Stimulated activated naive CD8-positive, alpha-beta T cell treated with anti-CD3 and anti-CD28 coated beads, Interleukin-15, Interleukin-2, amounts not matched to agents 100 ng/mL and 50 ng/mL, for 24 hours (primary cell): ENCODE data around the gene SCGB1A1.
"Not testable (repeated sequence)": the region's sequence is repeated elsewhere in the genome, so short reads cannot be mapped to it uniquely, and the experiment has no call there.

Experiments
- H3K27ac Mint-ChIP-seq: one replicate; pipeline ENCODE4 v1.8.0; 2021; ENCODE audit warnings: mild to moderate bottlenecking, mixed read lengths
- H3K27me3 Mint-ChIP-seq: one replicate; pipeline ENCODE4 v1.8.0; 2021; ENCODE audit warnings: mixed read lengths
- H3K36me3 Mint-ChIP-seq: one replicate; pipeline ENCODE4 v1.8.0; 2021; ENCODE audit warnings: low read depth, mixed read lengths
- H3K4me1 Mint-ChIP-seq: one replicate; pipeline ENCODE4 v1.8.0; 2021; ENCODE audit warnings: low read depth, mixed read lengths
- H3K4me3 Mint-ChIP-seq: one replicate; pipeline ENCODE4 v1.8.0; 2021; ENCODE audit warnings: mild to moderate bottlenecking, mixed read lengths
- H3K9me3 Mint-ChIP-seq: one replicate; pipeline ENCODE4 v1.8.0; 2021; ENCODE audit warnings: mixed read lengths

SCGB1A1 gene

DNA sequence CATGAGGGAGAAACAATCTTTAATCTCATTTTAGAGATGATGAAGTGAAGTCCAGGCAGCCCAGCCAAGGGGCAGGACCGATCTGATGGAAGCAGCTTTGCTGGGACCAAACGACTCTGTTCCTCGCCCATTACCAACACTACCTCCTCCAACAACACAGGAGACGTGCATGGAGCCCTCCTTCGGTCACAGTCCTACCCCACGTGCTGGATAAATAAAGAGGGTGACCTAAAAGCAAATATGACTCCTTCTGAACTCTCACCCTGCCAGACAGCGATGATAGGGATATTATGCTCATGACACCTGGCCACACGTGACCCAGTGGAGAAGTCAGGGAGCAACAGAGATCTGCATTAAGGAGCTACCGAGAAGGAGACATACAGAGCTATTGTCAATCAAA, 26.0 kb downstream of the SCGB1A1 start:
- peaks cover 19% of the 10 kb centered on the region for H3K4me1 Mint-ChIP-seq
- peak overlapping the region; percentile 76 for H3K4me3 Mint-ChIP-seq
- H3K9me3 Mint-ChIP-seq: no peaks in the 10 kb centered on the region
- H3K36me3 Mint-ChIP-seq: no peaks in the 10 kb centered on the region
- peak overlapping the region; percentile 64 for H3K27ac Mint-ChIP-seq
- peaks cover 19% of the 10 kb centered on the region for H3K27me3 Mint-ChIP-seq

DNA sequence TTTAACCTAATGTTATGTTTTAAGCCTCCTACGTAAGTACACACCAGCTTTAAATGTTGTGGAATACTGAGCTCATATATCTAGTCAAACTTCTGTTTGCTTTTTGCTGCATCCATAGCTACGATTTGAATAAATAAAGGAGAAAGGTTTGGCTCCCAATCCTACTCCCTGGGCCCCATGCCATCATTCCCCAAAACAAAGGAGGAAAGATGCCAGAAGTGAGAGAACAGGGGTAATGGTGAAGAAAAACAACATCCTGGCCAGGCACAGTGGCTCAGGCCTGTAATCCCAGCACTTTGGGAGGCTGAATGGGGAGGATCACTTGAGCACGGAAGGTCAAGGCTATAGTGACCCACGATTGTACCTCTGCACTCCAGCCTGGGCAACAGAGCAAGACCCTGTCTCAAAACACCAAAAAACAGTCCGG, 26.5 kb downstream of the SCGB1A1 start:
- Mint-ChIP-seq H3K4me1 (peaks cover 16% of the 10 kb centered on the region), H3K27ac (no peak overlapping the region), H3K9me3 (no peaks in the 10 kb centered on the region), H3K36me3 (no peaks in the 10 kb centered on the region), H3K4me3 (no peak overlapping the region), H3K27me3 (peaks cover 19% of the 10 kb centered on the region)

DNA sequence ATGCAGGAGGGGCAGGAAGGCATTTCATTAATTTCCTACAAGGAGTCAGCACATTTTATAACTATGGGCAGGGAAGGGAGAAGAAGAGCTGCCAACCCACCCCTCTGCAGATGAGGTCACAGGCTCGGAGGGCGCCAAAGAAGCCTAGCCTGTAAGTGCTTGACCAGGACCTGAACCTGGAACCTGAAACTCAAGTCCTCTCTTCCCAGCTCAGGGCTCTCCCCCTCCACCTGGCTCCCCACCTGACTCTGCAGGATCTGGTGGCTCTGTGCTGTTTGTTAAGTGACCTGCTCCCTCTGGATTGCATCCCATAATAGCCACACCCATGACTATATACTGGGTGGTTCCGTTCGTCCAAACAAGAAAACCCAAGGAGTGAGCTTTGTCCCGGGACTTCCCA, 27.3 kb downstream of the SCGB1A1 start:
- Mint-ChIP-seq H3K27ac (no peak overlapping the region), H3K9me3 (no peaks in the 10 kb centered on the region), H3K36me3 (no peaks in the 10 kb centered on the region), H3K27me3 (peaks cover 19% of the 10 kb centered on the region), H3K4me3 (no peak overlapping the region), H3K4me1 (peaks cover 16% of the 10 kb centered on the region)

DNA sequence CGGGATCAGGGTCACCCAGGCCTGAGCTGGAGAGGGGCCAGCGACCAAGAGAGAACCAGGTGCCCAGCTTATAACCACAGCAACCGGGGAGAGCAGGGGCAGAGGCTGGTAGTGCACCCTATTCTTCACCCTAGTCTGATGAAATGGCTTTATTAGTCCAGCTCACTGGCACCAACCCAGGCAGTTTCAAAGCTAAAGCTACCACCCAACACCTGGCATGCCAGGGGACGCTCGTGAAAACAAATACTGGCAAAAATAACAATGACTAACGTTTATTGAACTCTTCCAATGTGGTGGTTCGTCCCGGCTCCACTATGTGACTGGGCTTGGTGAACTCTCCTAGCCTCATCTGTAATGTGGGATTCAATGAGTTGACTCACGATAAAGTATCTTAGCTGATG, 30.6 kb downstream of the SCGB1A1 start:
- no peak overlapping the region for H3K27ac Mint-ChIP-seq
- H3K27me3 Mint-ChIP-seq: peaks cover 19% of the 10 kb centered on the region
- peaks cover 6% of the 10 kb centered on the region for H3K4me1 Mint-ChIP-seq
- H3K4me3 Mint-ChIP-seq: no peak overlapping the region
- H3K9me3 Mint-ChIP-seq: no peaks in the 10 kb centered on the region
- no peaks in the 10 kb centered on the region for H3K36me3 Mint-ChIP-seq

DNA sequence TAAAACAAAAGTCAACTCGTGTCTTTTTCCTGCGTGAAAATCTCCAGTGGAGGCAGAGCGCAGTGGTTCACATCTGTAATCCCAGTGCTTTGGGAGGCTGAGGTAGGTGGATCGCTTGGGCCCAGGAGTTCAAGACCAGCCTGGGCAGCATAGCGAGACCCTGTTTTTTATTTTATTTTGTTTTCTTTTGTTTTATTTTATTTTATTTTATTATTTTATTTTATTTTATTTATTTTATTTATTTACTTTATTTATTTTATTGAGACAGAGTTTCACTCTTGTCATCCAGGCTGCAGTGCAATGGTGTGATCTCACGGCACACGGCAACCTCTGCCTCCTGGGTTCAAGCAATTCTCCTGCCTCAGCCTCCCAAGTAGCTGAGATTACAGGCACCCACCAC, 31.1 kb downstream of the SCGB1A1 start:
- H3K4me3 Mint-ChIP-seq, H3K4me1 Mint-ChIP-seq, H3K27ac Mint-ChIP-seq, H3K9me3 Mint-ChIP-seq, H3K36me3 Mint-ChIP-seq: not testable (repeated sequence)
- H3K27me3 Mint-ChIP-seq: peaks cover 14% of the 10 kb centered on the region

DNA sequence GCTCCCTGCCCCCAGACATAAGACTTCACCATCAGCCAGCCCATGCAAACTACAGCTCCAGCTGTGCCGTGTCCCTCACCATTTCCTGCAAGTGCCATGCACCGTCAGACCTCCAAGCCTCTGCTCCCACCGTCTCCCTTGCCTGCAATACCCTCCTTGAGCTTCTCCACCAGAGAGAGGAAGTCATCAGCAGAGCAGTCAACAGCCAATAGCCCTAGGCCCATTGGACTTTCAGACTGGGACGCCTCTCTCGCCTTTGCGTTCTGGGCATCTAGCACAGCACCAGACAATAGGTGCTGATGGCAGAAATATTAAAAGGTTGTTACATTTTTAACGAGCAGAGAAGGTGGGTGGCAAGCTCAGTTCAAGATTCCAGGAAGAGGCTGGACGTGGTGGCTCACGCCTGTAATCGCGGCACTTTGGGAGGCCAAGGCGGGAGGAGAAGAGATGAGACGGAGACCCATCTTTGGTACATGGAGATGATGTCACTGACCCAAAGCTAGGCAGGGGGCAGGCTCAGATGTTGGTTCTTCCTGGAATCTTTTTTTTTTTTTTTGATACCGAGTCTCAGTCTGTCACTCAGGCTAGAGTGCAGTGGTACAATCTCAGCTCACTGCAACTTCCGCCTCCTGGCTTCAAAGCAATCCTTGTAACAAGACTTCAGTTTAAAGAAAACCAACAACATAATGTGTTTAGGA, 31.9 kb downstream of the SCGB1A1 start:
- H3K27ac Mint-ChIP-seq: no peak overlapping the region
- no peaks in the 10 kb centered on the region for H3K36me3 Mint-ChIP-seq
- no peaks in the 10 kb centered on the region for H3K4me1 Mint-ChIP-seq
- H3K27me3 Mint-ChIP-seq: peaks cover 14% of the 10 kb centered on the region
- no peaks in the 10 kb centered on the region for H3K9me3 Mint-ChIP-seq
- H3K4me3 Mint-ChIP-seq: no peak overlapping the region

DNA sequence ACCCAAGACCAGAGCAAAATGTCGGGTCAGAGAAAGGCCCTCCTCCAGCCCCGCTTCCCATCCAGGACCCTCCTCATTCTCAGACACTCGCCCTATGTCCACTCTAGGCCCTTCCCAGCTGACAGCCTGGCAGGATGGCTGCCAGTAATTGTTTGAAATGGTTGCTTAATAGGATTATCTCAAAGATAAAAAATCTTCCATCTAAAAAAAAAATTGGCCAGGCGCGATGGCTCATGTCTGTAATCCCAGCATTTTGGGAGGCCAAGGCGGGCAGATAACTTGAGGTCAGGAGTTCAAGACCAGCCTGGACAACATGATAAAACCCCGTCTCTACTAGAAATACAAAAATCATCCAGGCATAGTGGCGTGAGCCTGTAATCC, 32.4 kb downstream of the SCGB1A1 start:
- Mint-ChIP-seq H3K4me3 (no peak overlapping the region), H3K27ac (no peak overlapping the region), H3K9me3 (no peaks in the 10 kb centered on the region), H3K4me1 (no peaks in the 10 kb centered on the region), H3K36me3 (no peaks in the 10 kb centered on the region), H3K27me3 (peaks cover 13% of the 10 kb centered on the region)

DNA sequence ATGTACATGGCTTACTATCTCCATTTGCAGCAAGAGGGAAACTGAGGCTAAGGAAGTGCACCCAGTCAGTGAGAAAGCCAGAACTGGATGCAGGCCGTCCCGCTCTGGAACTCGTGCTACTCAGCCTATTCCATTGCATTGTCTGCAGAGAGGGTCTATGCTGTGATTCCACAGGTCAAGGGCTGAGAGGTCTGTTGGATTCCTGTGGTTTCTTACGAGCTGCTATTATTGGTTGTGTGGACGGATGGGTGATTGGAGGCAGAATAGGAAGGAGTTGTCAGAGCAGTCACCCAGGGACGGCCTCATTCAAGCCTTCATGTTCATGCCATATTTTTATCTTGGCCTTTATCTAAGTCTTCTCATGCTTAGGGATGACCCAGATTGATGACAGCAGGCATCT, 33.4 kb downstream of the SCGB1A1 start:
- no peak overlapping the region for H3K27ac Mint-ChIP-seq
- no peak overlapping the region for H3K4me3 Mint-ChIP-seq

DNA sequence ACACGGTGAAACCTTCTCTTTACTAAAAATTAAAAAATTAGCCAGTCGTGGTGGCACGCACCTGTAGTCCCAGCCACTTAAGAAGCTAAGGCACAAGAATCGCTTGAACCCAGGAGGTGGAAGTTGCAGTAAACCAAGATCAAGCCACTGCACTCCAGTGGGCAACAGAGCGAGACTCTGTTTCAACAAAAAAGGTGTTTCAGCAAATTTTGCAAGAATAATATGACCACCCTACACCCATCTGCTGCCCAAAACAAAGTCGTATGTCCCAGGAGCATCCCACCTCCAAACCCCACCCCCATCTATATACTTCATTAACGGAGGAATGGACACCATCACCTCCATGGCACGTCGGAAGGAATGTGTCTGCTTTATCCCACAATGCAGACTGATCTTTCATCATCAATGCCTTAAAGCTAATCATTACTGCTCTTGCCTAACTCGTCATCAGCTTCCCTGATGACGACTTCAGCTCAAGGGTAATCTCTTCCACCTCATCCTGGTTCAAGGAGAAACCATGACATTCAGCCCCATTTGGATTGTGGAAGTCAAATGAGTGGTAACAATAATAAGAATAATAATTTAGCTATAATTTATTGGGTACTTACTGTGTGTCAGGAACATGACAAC, 34.1 kb downstream of the SCGB1A1 start:
- H3K9me3 Mint-ChIP-seq: no peaks in the 10 kb centered on the region
- no peaks in the 10 kb centered on the region for H3K36me3 Mint-ChIP-seq
- H3K27ac Mint-ChIP-seq: no peak overlapping the region
- H3K27me3 Mint-ChIP-seq: peaks cover under 1% of the 10 kb centered on the region
- no peak overlapping the region for H3K4me3 Mint-ChIP-seq
- H3K4me1 Mint-ChIP-seq: no peaks in the 10 kb centered on the region

More for the DNA sequence above, 33.4 kb downstream of the SCGB1A1 start:
- H3K27me3 Mint-ChIP-seq: peaks cover 5% of the 10 kb centered on the region
- no peaks in the 10 kb centered on the region for H3K36me3 Mint-ChIP-seq
- no peaks in the 10 kb centered on the region for H3K4me1 Mint-ChIP-seq
- no peaks in the 10 kb centered on the region for H3K9me3 Mint-ChIP-seq

DNA sequence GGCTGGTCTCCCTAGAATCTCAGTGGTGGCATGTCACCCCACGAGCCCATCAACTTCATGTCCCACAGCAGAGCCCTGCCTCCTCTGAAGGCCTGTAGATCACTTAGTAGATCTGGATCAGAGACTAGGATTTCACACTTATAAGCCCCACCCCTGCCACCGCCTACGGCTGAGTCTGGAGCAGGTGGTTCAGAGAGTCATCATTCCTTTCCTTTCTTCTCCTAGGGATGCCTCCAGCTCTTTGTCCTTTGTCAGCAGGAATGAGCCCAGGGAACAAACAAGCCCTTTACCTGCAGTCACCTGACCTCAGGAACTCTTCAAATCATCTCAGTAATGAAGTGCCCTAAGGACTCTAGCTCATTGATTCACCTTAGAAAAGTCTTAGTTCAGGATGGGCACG, 37.8 kb downstream of the SCGB1A1 start:
- no peaks in the 10 kb centered on the region for H3K27me3 Mint-ChIP-seq
- H3K9me3 Mint-ChIP-seq: no peaks in the 10 kb centered on the region
- no peak overlapping the region for H3K4me3 Mint-ChIP-seq
- H3K27ac Mint-ChIP-seq: no peak overlapping the region
- H3K36me3 Mint-ChIP-seq: no peaks in the 10 kb centered on the region
- no peaks in the 10 kb centered on the region for H3K4me1 Mint-ChIP-seq

DNA sequence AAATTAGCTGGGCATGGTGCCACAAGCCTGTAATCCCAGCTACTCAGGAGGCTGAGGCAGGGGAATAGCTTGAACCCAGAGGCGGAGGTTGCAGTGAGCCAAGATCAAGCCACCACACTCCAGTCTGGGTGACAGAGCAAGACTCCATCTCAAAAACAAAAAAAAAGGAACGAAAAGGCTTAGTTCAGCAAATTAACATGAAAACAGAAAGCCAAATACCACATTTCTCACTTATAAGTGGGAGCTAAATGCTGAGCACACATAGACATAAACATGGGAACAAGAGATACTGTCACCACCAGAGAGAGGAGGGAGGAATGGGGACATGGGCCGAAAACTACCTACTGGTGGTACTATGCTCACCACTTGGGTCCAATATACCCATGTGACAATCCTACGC, 38.6 kb downstream of the SCGB1A1 start:
- no peaks in the 10 kb centered on the region for H3K27me3 Mint-ChIP-seq
- H3K9me3 Mint-ChIP-seq: no peaks in the 10 kb centered on the region
- H3K4me3 Mint-ChIP-seq: no peak overlapping the region
- H3K27ac Mint-ChIP-seq: no peak overlapping the region
- H3K36me3 Mint-ChIP-seq: no peaks in the 10 kb centered on the region
- no peaks in the 10 kb centered on the region for H3K4me1 Mint-ChIP-seq

DNA sequence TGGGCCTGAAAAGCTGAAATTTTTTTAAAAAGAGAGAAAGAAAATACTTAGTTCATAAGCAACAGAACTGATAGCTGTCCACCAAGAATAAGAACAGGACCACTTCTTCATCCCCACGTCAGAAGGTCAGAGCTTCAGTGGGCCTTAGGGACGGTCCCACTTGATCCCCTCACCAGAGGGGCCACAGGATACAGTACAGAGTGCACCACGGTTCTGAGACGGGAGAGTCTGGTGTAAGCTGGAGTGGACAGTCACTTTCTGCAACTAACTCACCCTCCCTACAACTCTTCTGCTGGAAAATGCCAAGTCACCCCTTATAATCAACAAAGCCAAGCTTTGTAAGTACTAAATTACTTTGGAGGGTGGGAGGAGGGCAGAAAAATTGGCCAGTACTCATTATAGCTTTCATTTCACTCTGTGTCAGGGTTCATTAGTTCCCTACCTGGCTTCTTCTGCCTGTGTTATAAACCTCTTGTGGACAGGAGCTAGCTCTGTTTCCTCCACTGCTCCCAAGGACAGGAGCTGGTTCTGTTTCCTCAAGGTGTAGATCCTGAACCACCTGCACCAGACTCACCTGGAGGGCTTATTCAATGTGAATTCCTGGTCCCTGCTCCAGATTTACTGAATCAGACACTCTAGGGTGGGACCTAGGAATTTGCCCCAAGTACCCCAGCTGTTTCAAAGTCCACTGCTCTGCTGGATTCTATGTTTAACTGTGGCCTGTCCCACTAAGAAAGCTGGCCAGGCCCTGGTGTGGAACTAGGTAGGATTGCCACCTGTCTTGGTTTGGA, 39.6 kb downstream of the SCGB1A1 start:
- no peak overlapping the region for H3K4me3 Mint-ChIP-seq
- no peaks in the 10 kb centered on the region for H3K9me3 Mint-ChIP-seq
- no peaks in the 10 kb centered on the region for H3K27me3 Mint-ChIP-seq
- H3K36me3 Mint-ChIP-seq: no peaks in the 10 kb centered on the region
- H3K27ac Mint-ChIP-seq: no peak overlapping the region
- H3K4me1 Mint-ChIP-seq: no peaks in the 10 kb centered on the region

DNA sequence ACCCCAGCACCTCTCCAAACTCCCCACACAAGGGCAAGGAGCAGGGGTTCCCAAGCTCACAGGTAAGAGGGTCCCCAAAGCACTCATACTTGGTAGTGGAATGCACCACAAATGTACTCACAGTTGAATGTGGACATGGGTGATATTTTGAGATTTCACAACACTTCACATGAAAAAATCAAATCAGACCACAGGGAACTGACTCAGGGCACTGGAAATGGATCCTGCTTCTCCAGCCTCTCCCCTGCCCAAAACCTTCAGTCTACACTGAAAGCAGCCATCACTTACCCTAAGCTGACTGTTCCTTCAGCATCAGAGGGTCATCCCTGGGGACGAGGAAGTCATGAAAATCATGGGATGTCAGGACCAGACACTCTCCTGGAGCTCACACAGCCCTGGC, 40.2 kb downstream of the SCGB1A1 start:
- Mint-ChIP-seq H3K36me3 (no peaks in the 10 kb centered on the region), H3K4me1 (no peaks in the 10 kb centered on the region), H3K9me3 (no peaks in the 10 kb centered on the region), H3K27ac (no peak overlapping the region), H3K4me3 (no peak overlapping the region), H3K27me3 (no peaks in the 10 kb centered on the region)

DNA sequence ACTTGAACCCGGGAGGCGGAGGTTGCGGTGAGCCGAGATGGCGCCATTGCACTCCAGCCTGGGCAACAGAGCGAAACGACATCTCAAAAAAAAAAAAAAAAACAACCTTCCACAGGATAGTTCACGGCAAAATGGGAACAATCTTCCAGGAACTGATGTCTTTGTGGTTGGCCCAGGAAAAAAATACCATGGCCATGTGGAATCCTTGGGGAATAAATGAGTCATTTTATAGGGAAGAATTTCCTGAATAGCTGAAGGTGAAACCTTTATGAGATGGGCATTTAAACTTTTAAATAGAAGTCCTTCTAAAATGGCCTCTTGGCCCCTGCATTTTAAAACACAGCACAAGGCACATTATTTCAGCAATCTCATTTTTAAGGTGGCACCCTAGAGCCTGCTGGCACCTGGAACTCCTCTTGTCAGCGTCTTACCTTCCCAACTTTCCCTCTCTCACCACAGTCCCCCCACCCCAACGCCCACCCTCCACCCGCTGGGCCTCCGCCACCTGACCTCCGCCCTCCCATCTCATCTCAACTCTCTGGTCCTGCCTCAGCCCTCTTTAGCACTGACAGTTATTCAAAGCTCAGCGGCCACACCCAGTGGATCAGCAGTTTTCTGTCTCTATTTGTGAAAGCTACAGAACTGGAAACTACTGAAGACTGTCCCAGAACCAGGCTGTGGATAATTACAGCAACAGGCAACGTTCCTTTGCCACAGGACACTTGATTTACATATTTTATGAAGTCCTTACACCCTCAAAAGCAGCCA, 43.1 kb downstream of the SCGB1A1 start:
- H3K4me1 Mint-ChIP-seq: no peaks in the 10 kb centered on the region
- H3K27me3 Mint-ChIP-seq: no peaks in the 10 kb centered on the region
- no peak overlapping the region for H3K27ac Mint-ChIP-seq
- no peak overlapping the region for H3K4me3 Mint-ChIP-seq
- no peaks in the 10 kb centered on the region for H3K9me3 Mint-ChIP-seq
- no peaks in the 10 kb centered on the region for H3K36me3 Mint-ChIP-seq

DNA sequence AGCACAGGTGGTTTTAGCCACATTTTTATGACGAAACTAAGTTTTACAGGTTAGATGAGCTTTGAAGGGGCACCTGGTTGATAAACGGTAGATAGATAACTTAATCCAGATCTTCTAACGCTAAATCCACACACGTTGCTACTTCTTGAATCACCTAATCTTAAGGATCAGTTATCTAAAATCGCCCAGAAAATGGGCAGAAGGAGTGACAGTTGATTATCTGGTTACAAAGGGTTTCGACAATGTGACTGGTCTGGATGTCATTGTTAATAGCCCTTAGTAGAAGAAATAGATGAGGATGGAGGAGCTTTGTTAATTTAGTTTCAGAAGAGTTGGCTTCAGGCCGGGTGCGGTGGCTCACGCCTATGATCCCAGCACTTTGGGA, 43.7 kb downstream of the SCGB1A1 start:
- no peak overlapping the region for H3K27ac Mint-ChIP-seq
- no peaks in the 10 kb centered on the region for H3K27me3 Mint-ChIP-seq
- H3K36me3 Mint-ChIP-seq: no peaks in the 10 kb centered on the region
- H3K4me1 Mint-ChIP-seq: no peaks in the 10 kb centered on the region
- H3K9me3 Mint-ChIP-seq: no peaks in the 10 kb centered on the region
- H3K4me3 Mint-ChIP-seq: no peak overlapping the region
